GM19324 (cell line): ENCODE measurements around the gene CYP19A1.
"Not testable (repeated sequence)": the region's sequence is repeated elsewhere in the genome, so short reads cannot be mapped to it uniquely, and the experiment has no call there.

Experiments used
- ATAC-seq: cut with Tn5 transposase; IDR thresholded peaks from one replicate; pipeline ENCODE4 v1.9.1; 2021; ENCODE audit warnings: mild to moderate bottlenecking, moderate library complexity; ENCODE audit not compliant: unreplicated experiment, low FRiP score

The CYP19A1 gene

DNA sequence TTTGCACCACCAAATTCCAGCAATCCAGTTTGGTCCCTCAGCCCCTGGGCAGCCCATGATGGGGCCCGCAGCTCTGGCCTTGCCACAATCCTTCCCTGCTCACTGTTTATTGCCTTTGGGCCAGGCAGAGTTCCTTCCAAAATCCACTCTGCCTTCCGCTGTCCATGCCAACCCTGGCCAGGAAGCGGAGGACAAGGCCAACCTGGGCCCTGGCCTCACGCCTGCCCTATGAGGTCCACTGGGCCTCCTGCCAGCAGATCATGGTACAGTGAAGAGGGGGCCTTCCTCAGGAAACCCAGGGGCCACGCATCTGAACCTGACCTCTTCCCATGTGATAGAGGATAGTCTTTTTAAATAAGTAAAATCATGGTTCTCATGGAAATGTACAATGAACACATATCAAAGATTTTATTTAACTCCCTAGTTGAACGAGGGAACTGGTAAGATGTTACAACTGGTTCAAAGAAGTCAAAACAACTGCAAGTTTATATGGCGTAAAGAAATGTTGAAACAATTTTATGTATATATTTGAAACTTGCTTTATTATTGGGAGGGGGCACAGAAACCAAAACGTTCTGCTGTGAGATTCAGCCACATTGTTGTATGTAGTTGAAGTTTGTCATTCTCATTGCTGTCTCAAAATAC lies 147.8 kb downstream of the CYP19A1 start:
- no peak for ATAC-seq

DNA sequence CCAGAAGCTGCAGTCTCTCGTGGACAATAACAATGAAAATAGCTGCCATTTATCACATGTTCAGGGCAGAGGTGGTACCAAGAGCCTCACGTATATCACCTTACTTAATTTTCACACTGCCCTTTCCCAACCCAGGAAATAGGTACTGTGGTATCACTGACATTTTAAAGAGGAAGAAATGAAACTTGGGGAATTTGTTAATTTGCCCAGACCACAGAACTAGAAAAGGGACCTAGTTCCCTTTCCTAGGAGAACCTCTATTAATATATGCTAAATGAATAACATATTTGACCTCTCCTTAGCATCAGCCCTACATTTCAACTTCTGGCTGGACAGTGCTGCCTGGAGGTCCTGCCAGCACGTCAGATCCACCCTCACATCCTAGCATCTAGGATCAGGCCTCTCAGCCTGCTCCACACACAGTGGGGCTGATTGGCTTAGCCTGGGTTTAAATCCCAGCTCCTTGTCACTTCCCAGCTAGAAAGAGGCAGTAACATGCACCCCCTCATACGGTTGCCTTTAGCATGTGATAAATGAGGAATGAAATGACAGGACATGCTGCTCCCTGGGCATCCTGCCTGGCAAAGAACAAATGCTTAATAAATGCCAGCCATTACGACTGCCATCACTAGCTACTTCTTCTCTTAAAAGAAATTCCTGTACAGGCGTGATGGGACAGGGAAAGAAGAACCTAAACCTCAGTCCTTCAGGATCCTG lies 148.6 kb downstream of the CYP19A1 start:
- ATAC-seq = no peak

DNA sequence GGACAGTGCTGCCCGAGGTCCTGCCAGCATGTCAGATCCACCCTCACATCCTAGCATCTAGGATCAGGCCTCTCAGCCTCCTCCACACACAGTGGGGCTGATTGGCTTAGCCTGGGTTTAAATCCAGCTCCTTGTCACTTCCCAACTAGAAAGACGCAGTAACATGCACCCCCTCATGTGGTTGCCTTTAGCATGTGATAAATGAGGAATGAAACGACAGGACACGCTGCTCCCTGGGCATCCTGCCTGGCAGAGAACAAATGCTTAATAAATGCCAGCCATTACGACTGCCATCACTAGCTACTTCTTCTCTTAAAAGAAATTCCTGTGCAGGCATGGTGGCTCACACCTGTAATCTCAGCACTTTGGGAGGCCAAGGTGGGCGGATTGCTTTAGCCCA lies 149.6 kb downstream of the CYP19A1 start:
- not testable (repeated sequence) for ATAC-seq

DNA sequence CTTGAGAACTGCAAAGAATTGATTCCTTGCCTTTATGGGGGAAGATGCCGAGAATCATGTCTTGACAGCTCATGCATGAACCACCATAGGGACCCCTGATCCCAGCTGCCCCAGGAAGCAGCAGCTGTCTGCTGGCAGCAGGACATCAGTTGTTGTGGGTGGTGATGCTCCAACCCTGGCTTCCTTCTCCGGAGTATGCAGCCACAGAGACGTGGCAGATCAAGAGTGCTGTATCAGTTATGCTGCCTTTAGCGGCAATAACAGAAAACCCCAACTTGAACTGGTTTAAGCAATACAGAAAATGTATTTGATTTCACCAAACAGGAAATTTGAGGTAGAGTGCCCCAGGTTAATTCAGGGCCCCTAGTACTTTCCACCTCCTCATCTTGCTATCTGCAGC lies 151.5 kb downstream of the CYP19A1 start:
- no peak for ATAC-seq

DNA sequence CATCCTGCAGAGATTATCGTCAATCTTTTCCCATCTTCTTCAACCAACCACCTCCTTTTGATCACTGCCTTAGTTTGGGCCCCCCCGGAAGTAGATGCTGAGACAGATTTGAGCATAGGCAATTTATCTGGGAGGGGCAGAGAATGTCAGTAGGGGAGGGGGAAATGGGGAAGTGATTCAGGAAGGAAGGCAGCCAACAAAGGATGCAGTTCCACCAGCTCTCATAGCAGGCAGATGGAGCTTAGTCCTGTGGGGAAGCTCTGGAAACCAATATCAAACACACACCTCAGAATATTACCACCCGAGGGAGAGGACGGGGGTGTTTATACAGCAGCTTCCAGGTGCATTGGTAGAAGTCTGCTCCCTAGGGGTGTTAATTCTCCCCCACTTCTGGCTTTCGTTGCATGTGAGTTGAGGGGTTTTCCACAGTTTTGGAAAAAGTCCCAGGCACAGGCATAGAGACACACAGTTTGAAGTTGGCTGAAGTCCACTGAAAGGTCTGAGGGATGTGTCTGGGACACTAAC lies 152.2 kb downstream of the CYP19A1 start:
- no peak for ATAC-seq

DNA sequence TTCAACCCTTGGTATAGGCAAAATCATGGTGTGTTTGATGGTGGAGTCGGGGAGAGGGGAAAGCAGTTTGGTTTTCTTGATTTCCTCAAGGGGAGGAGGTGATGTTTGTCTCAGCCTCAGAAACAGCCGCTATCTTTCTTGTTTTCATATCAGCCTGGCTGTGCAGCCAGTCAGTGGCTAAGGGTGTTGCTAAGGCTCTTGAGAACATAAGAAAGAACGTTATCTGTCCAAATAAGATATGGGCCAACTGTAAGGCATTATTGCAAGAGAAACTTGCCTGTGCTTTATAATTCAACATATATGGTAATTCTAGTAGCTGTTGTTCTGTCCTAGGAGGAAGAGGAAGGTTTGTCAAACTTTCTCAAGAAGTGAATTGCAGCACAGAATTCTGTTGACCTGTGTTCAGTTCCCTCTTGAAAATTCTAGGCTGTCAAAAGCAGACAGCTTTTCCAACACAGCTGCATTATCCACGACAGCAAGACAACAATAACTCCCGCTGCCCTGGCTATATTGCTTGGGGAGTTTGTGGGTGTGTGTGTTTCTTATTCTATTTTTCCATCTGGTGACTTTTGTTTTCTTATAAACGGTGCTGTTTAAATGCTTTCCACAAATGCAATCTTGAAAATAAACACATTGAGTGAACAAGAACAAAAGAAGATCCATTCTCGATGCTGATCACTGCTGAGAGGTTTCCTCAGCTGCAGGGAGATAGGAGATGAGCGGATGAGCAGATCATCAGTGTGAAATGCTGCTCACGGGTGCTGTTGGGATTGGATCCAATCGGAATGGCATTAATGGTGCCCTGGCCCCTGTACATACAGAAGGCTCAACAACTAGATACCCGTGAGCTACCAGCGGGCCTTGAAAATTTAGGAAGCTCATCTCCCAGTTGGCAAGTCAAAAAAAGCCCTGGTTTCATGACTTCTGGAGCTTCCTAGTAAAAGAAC lies 152.9 kb downstream of the CYP19A1 start:
- no peak for ATAC-seq

DNA sequence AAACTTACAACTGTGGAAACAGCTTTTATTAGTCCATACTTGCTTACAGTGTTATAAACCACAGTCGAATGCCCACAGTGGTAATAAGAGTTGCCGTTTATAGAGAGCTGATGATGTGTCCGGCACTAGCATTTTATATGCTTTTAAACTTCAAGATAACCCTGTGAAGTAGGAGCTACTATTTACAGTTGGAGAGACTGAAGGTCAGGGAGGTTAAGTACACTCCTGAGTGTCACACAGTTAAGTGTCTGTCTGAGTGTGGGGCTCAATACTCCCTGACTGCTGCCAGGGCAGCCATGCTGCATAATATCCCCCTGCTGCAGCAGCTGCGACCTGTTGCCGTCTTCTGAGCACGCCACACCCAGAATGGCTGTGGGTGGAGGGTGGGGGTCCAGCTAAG lies 153.8 kb downstream of the CYP19A1 start:
- ATAC-seq = no peak

DNA sequence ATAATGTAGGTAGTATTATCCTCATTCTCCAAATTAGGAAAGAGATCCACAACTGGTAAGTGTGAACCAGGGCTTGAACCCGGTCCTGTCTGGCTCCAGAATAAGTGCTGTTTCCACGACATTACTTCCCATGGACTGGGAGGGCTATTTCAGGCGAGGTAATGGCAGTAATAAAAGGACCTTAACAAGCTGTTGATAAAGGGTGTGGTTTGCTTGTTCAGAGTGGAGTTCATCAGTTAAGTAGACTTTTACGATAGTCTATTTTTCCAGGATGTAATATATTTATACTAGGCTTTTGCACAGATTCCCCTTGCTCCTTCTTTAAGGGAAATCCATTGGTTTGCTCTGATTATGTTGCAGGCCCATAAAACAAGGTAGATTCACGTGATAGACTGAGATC lies 155.3 kb downstream of the CYP19A1 start:
- no peak for ATAC-seq

DNA sequence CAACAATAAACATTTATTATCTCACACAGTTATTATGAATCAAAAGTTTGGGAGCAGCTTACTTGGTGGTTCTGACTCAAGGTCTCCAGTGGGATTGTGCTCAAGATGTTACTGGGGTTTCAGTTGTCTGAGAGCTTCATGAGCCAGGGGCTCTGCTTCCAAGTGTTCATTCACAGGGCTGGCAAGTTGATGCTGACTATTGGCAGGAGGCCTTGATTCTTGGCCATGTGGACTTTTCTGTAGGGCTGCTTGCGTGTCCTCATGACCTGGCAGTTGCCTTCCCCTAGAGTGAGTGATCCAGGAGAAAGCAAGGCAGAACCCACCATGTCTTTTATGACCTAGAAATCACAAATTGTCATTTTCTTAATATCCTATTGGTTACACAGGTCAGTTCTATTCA lies 156.5 kb downstream of the CYP19A1 start:
- no peak for ATAC-seq

DNA sequence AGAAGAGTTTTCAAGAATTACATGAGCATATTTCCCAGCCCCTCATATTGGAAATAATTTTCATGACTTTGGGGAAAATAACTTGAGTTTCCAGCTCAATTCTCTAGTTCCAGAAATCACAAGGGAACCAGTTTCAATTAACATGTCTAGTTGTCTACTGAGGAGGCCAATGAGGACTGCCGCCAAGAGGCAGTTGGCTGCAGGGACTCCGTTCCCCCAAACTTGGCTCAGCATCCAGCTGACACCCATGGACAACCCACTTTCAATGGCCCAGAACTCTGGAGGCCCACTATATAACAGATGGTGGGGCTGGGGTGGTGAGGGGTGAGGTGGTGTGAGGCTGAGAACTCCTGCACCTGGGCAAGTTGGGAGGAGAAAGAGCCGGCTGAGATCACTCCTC lies 157.2 kb downstream of the CYP19A1 start:
- ATAC-seq = no peak

DNA sequence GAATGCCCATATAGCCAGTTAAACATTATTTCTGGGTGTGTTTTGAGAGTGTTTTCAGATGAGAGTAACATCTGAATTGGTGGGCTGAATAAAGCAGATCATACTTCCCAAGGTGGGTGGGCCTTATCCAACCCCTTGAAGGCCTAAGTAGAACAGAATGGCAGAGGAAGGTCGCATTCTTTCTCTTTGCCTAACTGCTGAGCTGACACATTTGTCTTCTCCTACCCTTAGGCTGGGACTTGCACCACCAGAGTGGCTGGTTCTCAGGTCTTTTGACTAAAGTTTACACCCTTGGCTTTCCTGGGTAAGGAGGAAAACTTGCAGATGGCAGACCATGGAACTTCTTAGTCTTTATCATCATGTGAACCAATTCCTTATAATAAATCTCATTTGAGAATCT lies 157.9 kb downstream of the CYP19A1 start:
- no peak for ATAC-seq

DNA sequence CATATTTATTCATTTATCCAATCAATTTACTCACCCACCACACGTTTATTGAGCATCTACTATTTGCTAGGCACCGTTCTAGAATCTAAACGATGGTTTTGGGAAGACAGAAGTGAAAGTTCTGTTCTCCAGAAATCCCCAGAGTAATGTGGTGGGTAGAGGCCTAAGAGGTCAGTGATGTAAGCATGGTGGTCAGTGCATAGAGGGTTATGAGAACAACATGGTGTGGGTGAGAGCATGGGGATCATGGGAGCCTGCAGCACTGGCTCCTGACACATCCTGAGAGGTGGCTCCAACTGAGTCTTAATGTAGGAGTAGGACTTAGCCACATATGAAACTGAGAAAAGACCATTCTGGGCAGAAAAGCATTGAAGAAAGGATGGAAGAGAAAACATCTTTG lies 158.4 kb downstream of the CYP19A1 start:
- no peak for ATAC-seq

DNA sequence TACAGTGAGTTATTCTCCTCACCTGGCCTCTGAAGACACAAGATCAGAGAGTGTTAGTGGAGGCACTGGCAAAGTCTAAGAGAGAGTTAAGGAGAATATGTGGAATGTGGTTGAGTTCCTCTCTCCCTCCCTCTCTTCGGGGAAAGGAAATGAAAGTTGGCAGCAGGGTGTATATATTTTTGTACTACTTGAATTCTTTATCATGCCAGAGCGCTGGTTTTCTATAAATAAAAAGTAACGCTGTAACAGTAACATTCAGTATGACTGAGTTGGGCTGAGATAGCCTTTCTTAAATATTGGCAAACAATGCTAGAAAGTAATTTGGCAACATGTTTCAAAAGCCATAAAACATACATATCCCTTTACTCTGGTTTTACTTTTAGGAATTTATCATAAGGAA lies 166.2 kb downstream of the CYP19A1 start:
- ATAC-seq = no peak

DNA sequence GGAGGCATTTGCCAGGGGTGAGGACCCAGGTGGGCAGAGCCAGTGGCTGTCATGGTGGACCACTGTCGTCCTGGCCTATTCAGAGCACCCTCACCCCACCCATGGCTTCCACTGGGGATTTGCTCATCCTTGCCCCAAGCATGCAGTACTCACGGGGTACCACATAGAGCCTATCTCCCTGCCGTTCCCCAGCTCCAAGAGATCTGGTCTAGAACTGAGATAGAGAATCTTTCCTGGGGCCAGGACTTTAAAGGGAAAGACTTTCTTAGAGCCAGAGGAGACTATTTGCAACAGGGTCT lies 166.8 kb downstream of the CYP19A1 start:
- ATAC-seq = no peak

DNA sequence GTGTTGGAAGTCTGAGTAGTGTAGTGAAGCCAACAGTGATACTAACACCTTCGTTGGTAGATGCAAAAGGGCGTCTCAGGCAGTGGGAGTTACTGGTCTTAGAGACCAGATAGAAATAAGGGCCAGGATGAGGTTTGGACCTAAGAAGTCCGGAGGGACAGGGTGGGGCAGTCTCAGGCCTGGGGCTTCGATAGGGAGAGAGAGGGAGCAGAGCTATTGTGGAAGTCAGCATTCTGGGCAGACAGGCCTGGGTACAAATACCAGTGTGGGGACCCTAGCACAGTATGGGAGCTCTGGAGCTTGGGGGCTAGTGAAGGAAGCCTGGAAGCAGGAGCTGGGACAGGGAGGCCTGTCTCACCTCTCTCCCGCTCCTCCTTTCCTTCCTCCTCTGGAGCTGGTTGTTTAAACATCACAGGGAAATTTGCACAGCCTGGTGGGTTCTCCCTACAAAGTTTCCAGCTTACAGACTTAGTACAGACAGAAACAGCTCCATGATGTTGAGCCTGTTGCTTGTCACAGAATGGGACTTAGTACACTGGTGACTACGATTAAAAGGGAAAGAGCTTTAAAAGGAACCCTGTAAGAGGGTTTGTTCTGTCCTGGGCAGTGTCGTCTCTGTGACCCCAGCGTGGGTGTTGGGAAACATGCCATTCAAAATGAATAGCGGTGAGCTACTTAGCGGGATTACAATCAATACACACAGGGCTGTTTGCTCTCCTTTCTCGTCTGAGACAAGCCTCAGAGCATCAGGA lies 167.3 kb downstream of the CYP19A1 start:
- ATAC-seq = no peak

DNA sequence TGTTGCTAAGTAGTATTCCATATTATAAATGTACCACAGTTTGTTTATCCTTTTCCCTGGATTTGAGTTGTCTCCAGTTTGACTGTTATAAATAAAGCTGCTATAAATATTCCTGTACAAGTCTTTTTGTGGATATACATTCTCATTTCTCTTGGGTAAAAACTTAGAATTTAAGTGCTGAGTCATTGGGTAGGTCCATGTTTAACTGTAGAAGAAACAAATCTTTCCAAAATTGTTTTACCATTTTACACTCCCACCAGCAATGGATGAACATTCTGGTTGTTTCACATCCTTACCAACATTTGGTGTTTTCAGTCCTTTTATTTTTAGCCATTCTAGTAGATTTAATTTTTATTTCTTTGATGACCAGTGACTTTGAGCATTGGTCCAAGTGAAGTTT lies 169.7 kb downstream of the CYP19A1 start:
- ATAC-seq = no peak

DNA sequence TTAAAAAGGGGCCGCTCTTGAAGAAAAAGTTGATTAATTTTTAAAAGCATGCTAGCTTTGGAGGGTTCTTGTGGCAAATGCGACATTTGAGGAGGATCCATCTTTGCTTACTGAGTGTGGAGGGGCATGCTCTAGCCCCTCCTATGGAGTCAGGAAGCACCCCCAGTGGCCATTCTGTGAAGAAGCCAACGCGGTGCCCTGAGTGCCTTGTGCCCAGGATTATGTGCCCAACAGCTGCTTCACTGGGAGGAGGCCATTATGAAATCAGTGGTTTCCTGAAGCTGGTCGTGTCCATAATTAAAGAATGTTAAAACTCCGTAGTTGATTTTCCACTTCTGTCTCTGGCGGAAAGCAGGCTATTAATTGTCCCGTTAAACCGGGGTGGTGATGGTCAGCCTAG lies 174.6 kb downstream of the CYP19A1 start:
- no peak for ATAC-seq

DNA sequence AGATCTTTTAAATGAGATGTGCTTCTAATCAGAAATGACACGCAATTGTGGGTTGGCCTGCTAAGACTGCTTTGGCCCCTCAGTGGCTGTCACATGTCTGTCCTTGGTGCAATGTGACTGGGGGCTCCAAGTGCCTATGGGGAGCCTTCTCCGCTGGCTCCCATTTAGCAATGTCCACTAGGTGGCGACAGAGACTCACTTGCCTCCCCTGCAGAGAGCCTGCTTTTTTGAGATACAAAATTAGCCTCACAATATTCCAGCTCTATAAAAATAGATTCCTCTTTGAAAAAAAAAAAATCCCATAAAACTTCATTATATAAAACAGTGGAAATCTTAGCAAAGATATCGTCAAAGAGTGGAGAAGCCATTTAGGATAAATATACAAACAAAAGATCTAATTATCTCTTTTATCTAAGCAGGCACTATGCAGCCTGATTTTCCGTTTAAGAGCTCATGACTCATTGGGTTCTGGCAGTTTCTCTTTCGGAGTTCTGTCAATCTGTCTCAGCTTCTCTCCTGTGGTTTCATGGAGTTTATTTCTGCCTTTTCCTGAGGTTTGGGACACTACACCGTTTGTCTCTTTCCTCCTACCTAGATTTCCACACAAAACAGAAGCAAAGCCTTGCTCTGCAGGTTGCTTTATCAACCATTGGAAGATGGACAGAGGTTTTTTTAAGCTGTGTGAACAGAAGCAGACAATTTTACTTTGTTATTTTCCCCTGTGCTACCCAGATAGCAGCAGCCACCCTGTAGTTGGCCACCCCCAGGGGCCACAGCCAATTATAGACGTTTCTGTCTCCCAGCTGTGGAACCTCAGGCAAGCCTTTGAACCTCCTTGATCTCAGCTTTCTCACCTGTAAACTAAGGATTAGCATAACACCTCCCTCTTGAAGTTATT lies 175.3 kb downstream of the CYP19A1 start:
- peak; percentile 66 for ATAC-seq

DNA sequence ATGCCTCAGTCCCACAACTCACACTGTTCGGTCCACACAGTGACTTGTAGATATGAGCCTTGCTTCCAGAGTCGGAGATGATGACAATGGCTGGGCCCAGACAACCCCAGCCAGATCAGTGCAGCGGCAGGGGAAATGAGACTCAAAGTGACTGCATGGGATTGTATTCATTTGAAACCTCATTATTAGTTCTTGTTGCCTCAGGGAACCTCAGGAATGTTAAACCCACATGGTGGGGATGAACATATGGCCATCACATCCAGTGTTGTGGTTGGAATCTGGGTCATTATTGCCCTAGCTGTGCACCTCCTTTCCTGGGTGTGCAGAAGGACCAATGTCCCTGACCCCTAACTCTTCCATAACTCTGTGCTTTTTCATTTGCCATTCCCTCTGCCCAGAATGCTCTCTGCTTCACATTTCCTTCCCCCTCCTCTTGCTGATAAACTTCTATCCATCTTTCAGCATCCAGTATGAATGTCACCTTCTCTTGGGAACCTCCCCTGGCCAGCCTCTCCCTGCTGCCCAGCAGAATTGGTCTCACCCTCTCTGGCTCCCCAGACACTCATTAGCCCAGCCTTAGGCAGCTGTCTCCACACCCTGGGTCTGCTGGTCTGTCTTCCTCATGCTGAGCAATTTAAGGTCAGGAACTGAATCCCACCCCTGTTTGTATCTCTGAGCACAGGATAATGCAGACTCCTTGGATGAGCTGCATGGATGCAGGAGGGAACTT lies 176.7 kb downstream of the CYP19A1 start:
- ATAC-seq = no peak
